GM12872 (cell line): Measurements from ENCODE around the gene TUBGCP5.

Source experiments
- TF ChIP-seq, protein P1 (sequence below): IDR thresholded peaks from 3 replicates; pipeline ENCODE4 v1.5.1; 2011; ENCODE audit warnings: low read depth, mild to moderate bottlenecking, low read length, moderate library complexity; ENCODE audit not compliant: insufficient read depth

TUBGCP5 gene

DNA sequence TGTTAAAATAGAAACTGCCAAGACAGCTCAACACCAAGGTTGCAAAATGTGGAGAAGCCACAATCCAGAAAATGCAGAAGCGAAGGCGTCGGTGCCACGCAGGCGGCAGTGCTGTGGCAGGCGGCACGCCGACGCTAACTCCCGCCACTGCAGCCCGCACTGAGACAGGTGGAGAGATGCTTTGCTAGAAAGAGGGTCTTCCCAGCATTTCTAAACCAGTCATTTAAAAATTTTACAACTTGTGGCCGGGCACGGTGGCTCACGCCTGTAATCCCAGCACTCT, 82.5 kb downstream of the TUBGCP5 start:
- TF ChIP-seq, protein P1, sequence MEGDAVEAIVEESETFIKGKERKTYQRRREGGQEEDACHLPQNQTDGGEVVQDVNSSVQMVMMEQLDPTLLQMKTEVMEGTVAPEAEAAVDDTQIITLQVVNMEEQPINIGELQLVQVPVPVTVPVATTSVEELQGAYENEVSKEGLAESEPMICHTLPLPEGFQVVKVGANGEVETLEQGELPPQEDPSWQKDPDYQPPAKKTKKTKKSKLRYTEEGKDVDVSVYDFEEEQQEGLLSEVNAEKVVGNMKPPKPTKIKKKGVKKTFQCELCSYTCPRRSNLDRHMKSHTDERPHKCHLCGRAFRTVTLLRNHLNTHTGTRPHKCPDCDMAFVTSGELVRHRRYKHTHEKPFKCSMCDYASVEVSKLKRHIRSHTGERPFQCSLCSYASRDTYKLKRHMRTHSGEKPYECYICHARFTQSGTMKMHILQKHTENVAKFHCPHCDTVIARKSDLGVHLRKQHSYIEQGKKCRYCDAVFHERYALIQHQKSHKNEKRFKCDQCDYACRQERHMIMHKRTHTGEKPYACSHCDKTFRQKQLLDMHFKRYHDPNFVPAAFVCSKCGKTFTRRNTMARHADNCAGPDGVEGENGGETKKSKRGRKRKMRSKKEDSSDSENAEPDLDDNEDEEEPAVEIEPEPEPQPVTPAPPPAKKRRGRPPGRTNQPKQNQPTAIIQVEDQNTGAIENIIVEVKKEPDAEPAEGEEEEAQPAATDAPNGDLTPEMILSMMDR = no peak

DNA sequence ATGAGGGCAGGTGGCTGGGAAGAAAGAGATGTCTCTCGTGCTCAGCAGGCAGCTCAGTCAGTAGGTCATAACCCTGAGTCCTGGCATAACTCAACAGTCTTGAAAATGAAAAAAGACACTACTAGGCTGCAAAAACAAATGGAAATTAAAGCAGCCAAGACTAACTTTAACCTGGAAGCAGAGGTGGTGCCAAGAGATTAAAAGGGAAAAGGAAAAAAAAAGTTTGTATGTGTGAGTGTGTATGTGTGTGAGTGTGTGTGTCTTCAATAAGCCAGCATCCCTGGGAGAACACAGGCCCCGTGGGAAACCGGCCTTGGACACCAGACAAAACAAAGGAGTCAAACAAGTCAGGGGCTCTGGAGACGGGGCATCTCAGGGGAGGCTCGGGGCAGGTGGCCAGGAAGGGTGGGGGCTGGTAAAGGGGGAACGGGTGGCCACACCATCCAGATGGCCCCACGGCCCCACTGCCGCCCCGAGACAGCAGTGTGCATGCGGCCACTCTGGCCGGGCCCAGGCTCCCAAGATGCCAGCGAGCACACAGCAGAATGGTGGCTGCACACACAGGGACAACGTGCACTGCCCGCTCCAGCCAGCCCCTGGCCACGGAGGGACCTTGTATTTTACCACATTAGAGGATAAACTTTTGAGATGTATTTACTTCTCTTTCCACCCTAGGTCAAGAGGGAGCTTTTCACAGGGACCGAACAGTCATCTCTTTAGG, 83.0 kb downstream of the TUBGCP5 start:
- TF ChIP-seq, protein P1 = no peak

DNA sequence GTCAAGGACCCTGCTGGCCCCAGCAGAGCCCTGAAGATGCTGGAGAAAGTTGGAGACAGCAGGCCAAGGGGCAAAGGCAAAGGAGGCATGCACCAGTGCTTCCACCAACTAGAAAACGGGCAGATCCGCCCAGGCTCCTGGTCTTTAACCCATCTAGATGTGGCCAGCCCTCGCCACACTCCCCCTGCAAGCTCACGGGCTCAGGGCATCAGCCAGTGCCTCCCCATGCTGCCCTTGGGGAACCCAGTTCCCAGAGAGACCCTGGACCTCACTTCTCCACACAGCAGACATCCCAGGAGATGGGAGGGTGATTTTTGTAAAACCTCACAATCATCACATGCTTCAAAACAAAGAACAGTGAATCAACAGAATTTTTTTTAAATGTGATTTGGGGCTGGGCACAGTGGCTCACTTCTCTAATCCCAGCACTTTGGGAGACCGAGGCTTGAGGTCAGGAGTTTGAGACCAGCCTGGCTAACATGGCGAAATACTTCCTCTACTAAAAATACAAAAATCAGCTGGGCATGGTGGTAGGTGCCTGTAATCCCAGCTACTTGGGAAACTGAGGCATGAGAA, 83.7 kb downstream of the TUBGCP5 start:
- TF ChIP-seq, protein P1 = no peak

DNA sequence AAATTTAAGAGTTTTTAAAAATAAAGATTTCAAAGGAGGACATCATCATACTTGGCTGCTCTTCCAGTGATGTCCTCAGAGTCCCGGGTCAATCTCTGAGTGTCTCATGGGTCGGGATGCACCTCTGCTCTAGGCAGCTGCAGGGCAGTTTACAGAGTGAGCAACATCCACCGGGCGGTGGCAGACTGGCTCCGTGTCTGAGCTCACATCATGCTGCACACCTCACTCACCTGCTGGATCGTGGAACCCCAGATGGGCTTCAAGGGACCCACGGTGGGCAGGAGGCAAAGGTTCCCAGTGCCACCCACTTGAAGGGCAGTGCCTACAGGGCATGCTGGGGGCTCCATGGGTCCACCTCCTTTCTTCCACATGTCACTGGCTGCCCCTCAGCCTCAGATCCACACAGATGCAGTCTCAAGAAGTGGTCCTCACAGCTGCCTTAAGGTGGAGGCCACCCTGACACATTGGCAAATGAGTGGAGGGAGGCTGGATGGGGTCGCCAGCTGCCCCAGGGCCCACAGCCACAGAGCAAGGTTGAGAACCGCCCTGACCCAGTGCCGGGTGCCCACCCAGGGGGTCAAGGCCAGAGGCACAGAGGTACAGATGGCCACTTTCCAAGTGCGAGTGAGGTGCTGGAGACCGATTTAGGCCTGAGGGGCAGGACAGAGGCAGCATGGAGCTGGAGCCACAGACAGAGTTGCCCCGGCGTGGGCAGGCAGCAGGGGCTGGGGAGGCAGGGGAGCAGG, 84.4 kb downstream of the TUBGCP5 start:
- TF ChIP-seq, protein P1 = no peak

DNA sequence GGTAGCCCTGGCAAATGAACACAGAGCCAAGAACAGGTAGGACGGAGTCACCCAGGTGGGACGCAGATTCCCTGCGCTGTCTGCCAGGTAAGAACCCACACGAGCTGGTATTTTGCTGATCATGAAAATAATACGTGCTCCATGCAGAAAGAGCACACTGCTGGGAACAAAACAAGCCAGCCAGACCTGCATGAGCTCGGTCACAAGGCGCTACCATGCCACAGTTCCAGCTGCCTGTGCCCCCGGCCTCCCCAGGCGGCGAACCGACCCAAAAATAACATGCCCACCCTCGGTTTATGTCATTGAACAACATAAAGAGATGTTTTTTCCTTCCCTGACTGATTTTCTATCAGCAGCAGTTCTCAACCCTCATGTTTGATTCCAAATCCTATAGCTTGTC, 85.0 kb downstream of the TUBGCP5 start:
- TF ChIP-seq, protein P1 = no peak

DNA sequence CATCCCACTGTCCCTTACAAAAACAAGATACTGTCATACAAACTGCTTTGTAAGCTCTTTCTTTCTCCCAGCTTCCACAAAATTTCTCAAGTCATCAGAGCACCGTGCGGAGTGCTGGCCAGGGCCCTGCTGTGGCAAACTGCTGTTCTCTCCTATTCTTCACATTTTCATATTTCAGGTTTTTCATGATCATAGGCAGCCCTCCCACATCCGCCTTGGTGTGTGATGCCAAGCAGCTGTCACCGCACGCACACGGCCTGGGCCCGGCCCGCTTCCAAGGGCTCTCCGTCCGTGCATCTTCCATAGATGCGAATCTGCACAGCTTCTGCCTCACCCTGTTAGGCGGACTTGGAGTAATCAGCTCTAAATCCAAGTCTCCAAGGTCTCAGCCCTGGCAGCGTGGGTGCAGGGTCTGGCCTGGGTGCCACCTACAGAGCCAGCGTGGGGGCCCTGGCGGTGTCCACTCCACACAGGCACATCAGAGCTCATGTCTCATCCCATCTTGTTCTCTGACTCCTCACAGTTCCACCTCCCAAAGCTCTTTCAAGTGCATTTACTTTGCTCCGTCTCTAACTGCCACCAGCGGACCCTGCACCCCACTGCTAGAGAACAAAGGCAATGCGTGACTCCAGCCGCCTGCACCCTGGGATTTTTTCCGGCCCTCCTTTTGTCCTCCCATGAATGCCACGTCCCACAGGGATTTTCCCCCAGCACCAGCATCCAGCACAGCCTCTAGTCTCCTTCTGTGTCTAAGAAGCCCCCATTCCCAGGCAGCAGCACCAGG, 86.4 kb downstream of the TUBGCP5 start:
- TF ChIP-seq, protein P1 = no peak
